IPS DF 4.7 (cell line): ENCODE results near the gene PRDM5.

ENCODE experiments used
- DNase-seq: peaks from one replicate; pipeline ENCODE4 v3.0.0-alpha.2; 2013; ENCODE audit warnings: low spot score; ENCODE audit errors: extremely low read depth

Gene PRDM5

GRCh38 chr4:120915336-120915735, 7.2 kb downstream of the PRDM5 start:
- DNase-seq: no peak

GRCh38 chr4:120903419-120903818, 19.1 kb downstream of the PRDM5 start:
- no peak for DNase-seq

- DNase-seq: no peak
These were observed 19.6 kb downstream of the PRDM5 start for GRCh38 chr4:120902925-120903324.

GRCh38 chr4:120901731-120902130, 20.8 kb downstream of the PRDM5 start:
- no peak for DNase-seq

GRCh38 chr4:120897981-120898719, 24.4 kb downstream of the PRDM5 start:
- DNase-seq: no peak

- DNase-seq: no peak
These were observed 27.0 kb downstream of the PRDM5 start for GRCh38 chr4:120895554-120895953.

- no peak for DNase-seq
These were observed 29.2 kb downstream of the PRDM5 start for GRCh38 chr4:120893314-120893713.

GRCh38 chr4:120886191-120886590, 36.3 kb downstream of the PRDM5 start:
- no peak for DNase-seq

- no peak for DNase-seq
These were observed 40.7 kb downstream of the PRDM5 start for GRCh38 chr4:120881846-120882245.

GRCh38 chr4:120881351-120881750, 41.2 kb downstream of the PRDM5 start:
- no peak for DNase-seq

- no peak for DNase-seq
These were observed 45.5 kb downstream of the PRDM5 start for GRCh38 chr4:120877021-120877420.

GRCh38 chr4:120874792-120875774, 47.4 kb downstream of the PRDM5 start:
- DNase-seq: no peak

- DNase-seq: no peak
These were observed 49.0 kb downstream of the PRDM5 start for GRCh38 chr4:120873554-120873953.

- no peak for DNase-seq
These were observed 51.4 kb downstream of the PRDM5 start for GRCh38 chr4:120871173-120871572.

GRCh38 chr4:120870279-120870673, 52.2 kb downstream of the PRDM5 start:
- peak; percentile 28 for DNase-seq

- DNase-seq: no peak
These were observed 52.8 kb downstream of the PRDM5 start for GRCh38 chr4:120869613-120870278.

GRCh38 chr4:120867506-120867905, 55.0 kb downstream of the PRDM5 start:
- no peak for DNase-seq

- no peak for DNase-seq
These were observed 56.5 kb downstream of the PRDM5 start for GRCh38 chr4:120865985-120866384.

GRCh38 chr4:120864969-120865368, 57.6 kb downstream of the PRDM5 start:
- no peak for DNase-seq

GRCh38 chr4:120862432-120862831, 60.1 kb downstream of the PRDM5 start:
- no peak for DNase-seq

- DNase-seq: no peak
These were observed 60.7 kb downstream of the PRDM5 start for GRCh38 chr4:120861852-120862251.

- no peak for DNase-seq
These were observed 63.8 kb downstream of the PRDM5 start for GRCh38 chr4:120858776-120859175.
